OCI-LY3 (cell line): ENCODE results near the gene SKIL.
A peak's percentile ranks its signal among the peaks of the same experiment; 100 is the strongest.

Experiments used
- H2AFZ ChIP-seq: fragments of 200-600, 300-600 bp; shearing (Covaris generic); 2 replicates; pipeline ENCODE4 v1.6.0; 2014; ENCODE audit warnings: antibody characterized with exemption, low read depth, low read length
- H3K27ac ChIP-seq: fragments of 200-600, 300-600 bp; sonication (generic); 2 replicates; pipeline ENCODE4 v1.5.1; 2014; ENCODE audit warnings: mild to moderate bottlenecking, low read length, moderate library complexity, mixed read lengths
- H3K27me3 ChIP-seq: fragments of 200-600, 300-600 bp; sonication (generic); 2 replicates; pipeline ENCODE4 v1.6.1; 2014; ENCODE audit warnings: low read depth, low read length, mixed read lengths
- H3K36me3 ChIP-seq: fragments of 200-600, 300-600 bp; sonication (generic); replicated peaks from 2 replicates; pipeline ENCODE3; 2014; ENCODE audit warnings: low read depth, low read length, mixed read lengths
- H3K4me1 ChIP-seq: fragments of 300-600, 200-600 bp; sonication (generic); 2 replicates; pipeline ENCODE4 v1.6.1; 2014; ENCODE audit warnings: low read length, mixed read lengths
- H3K4me2 ChIP-seq: fragments of 200-600, 300-600 bp; sonication (generic); 2 replicates; pipeline ENCODE4 v1.6.1; 2014; ENCODE audit warnings: low read length, mixed read lengths
- H3K4me3 ChIP-seq: fragments of 300-600, 200-600 bp; sonication (generic); 2 replicates; pipeline ENCODE4 v1.5.1; 2014; ENCODE audit warnings: antibody characterized with exemption, mild to moderate bottlenecking, low read length, moderate library complexity
- H3K79me2 ChIP-seq: fragments of 300-600, 200-600 bp; shearing (Covaris generic); 2 replicates; pipeline ENCODE4 v1.6.1; 2014; ENCODE audit warnings: mild to moderate bottlenecking, low read length, mixed read lengths
- H3K9ac ChIP-seq: fragments of 300-600, 200-600 bp; shearing (Covaris generic); 2 replicates; pipeline ENCODE4 v1.6.0; 2014; ENCODE audit warnings: mild to moderate bottlenecking, low read length, moderate library complexity
- H3K9me3 ChIP-seq: fragments of 200-600, 300-600 bp; shearing (Covaris generic); 2 replicates; pipeline ENCODE4 v1.6.1; 2014; ENCODE audit warnings: low read length, mixed read lengths; ENCODE audit not compliant: insufficient read depth
- H4K20me1 ChIP-seq: fragments of 200-600, 300-600 bp; sonication (generic); 2 replicates; pipeline ENCODE4 v1.6.1; 2016; ENCODE audit warnings: low read length, mixed read lengths; ENCODE audit not compliant: insufficient read depth
- EZH2phosphoT487 ChIP-seq: fragments of 200-600 bp; shearing (Covaris generic); IDR thresholded peaks from 2 replicates; pipeline ENCODE4 v1.6.1; 2018; ENCODE audit warnings: antibody characterized with exemption, mixed run types, low read depth
- TF ChIP-seq, protein P1 (sequence below): fragments of 200-600, 300-600 bp; sonication (generic); IDR thresholded peaks from 2 replicates; pipeline ENCODE4 v1.5.1; 2014; ENCODE audit warnings: antibody characterized with exemption, low read length, low read depth

SKIL gene

GRCh38 chr3:170361711-170362110 lies 4.2 kb downstream of the SKIL start:
- H2AFZ ChIP-seq: no peak overlapping the region
- TF ChIP-seq EZH2phosphoT487: no peak
- TF ChIP-seq, protein P1, sequence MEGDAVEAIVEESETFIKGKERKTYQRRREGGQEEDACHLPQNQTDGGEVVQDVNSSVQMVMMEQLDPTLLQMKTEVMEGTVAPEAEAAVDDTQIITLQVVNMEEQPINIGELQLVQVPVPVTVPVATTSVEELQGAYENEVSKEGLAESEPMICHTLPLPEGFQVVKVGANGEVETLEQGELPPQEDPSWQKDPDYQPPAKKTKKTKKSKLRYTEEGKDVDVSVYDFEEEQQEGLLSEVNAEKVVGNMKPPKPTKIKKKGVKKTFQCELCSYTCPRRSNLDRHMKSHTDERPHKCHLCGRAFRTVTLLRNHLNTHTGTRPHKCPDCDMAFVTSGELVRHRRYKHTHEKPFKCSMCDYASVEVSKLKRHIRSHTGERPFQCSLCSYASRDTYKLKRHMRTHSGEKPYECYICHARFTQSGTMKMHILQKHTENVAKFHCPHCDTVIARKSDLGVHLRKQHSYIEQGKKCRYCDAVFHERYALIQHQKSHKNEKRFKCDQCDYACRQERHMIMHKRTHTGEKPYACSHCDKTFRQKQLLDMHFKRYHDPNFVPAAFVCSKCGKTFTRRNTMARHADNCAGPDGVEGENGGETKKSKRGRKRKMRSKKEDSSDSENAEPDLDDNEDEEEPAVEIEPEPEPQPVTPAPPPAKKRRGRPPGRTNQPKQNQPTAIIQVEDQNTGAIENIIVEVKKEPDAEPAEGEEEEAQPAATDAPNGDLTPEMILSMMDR: no peak
- no peak overlapping the region for H3K9ac ChIP-seq
- H3K36me3 ChIP-seq: peaks cover 62% of the 10 kb centered on the region
- peaks cover 48% of the 10 kb centered on the region for H4K20me1 ChIP-seq
- H3K27me3 ChIP-seq: no peaks in the 10 kb centered on the region
- peak overlapping the region; percentile 88 for H3K4me3 ChIP-seq
- no peaks in the 10 kb centered on the region for H3K9me3 ChIP-seq
- peaks cover 91% of the 10 kb centered on the region for H3K79me2 ChIP-seq
- no peak overlapping the region for H3K27ac ChIP-seq
- H3K4me1 ChIP-seq: peaks cover 52% of the 10 kb centered on the region
- H3K4me2 ChIP-seq: peak overlapping the region; percentile 75

GRCh38 chr3:170363471-170363994 lies 6.0 kb downstream of the SKIL start:
- H3K36me3 ChIP-seq: peaks cover 64% of the 10 kb centered on the region
- H3K9ac ChIP-seq: no peak overlapping the region
- TF ChIP-seq, protein P1: no peak
- TF ChIP-seq EZH2phosphoT487: no peak
- H3K9me3 ChIP-seq: no peaks in the 10 kb centered on the region
- peaks cover 67% of the 10 kb centered on the region for H3K4me1 ChIP-seq
- H3K4me2 ChIP-seq: peak overlapping the region; percentile 30; the same call in 1 of the 2 replicates
- H2AFZ ChIP-seq: no peak overlapping the region
- peaks cover 49% of the 10 kb centered on the region for H4K20me1 ChIP-seq
- no peaks in the 10 kb centered on the region for H3K27me3 ChIP-seq
- H3K4me3 ChIP-seq: 0 out of 2 replicates have a peak overlapping the region, but pooled peaks have one; percentile 19
- 0 out of 2 replicates have a peak overlapping the region, but pooled peaks have one; percentile 15 for H3K27ac ChIP-seq
- H3K79me2 ChIP-seq: peaks cover 100% of the 10 kb centered on the region

DNA sequence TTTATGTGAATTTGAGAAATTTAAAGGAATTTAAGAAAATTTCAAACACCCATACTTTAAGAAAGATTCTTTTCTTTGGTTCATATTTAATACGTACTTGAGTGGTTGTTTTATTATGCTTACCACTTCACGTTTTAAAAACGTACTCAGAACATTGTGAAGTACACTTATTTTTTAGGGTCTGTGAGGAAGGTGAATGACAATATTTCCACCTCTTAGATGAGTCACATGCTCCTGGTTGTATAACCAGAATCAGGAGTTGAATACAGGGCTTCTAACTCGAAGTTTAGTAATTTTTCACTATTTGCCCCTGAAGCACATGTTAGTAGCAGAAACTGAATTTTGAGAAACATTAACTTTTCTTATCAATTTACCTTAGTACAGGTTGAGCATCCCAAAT lies 7.5 kb downstream of the SKIL start:
- Histone ChIP-seq H3K9me3 (no peaks in the 10 kb centered on the region), H3K9ac (no peak overlapping the region), H3K36me3 (peaks cover 59% of the 10 kb centered on the region), H3K4me2 (peak overlapping the region; percentile 35), H2AFZ (no peak overlapping the region), H3K27ac (peak overlapping the region; percentile 27), H3K27me3 (no peaks in the 10 kb centered on the region), H3K79me2 (peaks cover 100% of the 10 kb centered on the region), H3K4me1 (peaks cover 73% of the 10 kb centered on the region), H4K20me1 (peaks cover 56% of the 10 kb centered on the region), H3K4me3 (peak overlapping the region; percentile 39)
- TF ChIP-seq EZH2phosphoT487: no peak
- TF ChIP-seq, protein P1: no peak

DNA sequence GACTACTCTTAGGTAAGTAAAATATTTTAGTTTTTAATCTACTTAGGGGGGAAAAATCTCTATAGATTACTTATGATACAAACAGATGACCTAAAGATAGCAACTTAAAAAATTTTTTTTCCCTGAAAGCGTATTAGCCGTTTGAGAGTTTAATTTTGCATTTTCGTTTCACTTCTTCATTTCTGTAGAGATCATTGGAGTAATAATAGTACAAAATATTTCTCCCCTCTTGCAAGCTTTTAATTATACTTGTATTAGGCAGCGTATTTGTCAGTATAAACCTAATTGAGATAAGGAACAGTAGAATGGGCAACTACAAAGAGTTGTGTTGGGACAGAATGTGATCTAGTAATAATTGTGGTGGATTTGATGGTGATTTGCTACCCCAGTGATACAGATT lies 10.3 kb downstream of the SKIL start:
- Histone ChIP-seq H3K27ac (peak overlapping the region; percentile 89), H3K9me3 (no peaks in the 10 kb centered on the region), H2AFZ (no peak overlapping the region), H3K27me3 (no peaks in the 10 kb centered on the region), H3K36me3 (peaks cover 49% of the 10 kb centered on the region), H3K79me2 (peaks cover 100% of the 10 kb centered on the region), H4K20me1 (peaks cover 58% of the 10 kb centered on the region), H3K4me2 (peak overlapping the region; percentile 66), H3K4me3 (peak overlapping the region; percentile 69), H3K9ac (peak overlapping the region; percentile 55), H3K4me1 (peaks cover 71% of the 10 kb centered on the region)
- TF ChIP-seq EZH2phosphoT487: no peak
- TF ChIP-seq, protein P1: no peak
